GM08714 (cell line): ENCODE data around the gene SALL1.

Experiments used
- H3K4me3 ChIP-seq: fragments of 200-500 bp; sonication (Bioruptor generic); 2 replicates; pipeline ENCODE4 v1.5.1; 2014; ENCODE audit warnings: mild to moderate bottlenecking, low read length, inconsistent platforms
- ZNF274 ChIP-seq: IDR thresholded peaks from 2 replicates; pipeline ENCODE4 v1.6.1; 2012; ENCODE audit warnings: mild to moderate bottlenecking, low read depth, low read length

Gene SALL1

DNA sequence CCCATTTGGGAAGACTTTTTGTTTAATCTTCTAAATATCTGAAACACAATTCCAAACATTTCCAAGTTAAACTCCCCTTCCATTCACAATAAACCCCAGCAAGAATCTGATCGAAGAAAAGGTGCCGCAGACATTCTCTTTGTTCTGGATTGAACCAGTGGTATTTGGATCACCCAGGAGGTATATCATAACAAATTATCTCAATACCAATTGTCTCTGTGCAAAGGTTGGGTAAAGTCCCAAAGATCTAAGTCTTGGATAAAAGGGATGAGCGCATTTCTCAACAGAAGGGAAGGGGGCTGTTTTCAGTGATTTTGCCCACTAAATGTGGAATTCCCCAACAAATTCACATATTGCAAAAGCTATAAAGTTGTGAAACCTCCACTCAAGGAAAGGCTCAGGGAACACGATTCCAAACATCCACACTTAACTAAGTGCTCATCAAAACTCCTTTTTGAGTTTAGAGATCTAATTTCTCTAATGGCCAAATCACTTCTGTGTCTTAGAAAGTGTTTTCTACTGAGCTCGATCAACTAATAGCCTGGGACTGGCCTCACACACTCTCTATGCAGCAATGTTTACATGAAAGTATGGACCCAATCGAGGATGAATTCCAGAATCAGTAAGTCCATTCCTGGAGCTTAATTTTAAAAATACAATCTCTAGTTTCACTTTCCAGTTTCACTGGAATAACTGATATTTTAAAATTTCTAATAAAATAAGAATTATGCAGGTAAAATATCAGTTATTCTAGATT lies 30.9 kb downstream of the SALL1 start:
- TF ChIP-seq ZNF274: no peak
- no peak overlapping the region for H3K4me3 ChIP-seq

DNA sequence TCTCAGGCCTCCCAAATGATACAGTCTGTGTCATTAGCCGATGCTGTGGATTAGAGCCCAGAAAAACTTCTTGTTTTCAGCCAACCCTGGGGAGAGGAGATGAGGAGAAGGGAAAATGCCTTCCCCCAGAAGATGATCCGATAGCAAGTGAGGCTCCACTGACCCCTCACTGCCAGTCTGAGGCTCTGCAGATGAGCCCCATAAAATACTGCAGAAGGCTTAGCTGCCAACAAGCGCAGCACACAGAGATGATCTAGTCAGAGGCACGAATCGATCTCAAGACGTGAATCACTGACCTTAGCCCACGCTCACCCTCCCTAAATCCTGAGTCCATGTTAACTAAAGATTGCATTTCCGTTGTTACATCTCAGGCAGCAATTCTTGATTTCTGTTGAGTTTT lies 31.5 kb downstream of the SALL1 start:
- no peak for TF ChIP-seq ZNF274
- no peak overlapping the region for H3K4me3 ChIP-seq

DNA sequence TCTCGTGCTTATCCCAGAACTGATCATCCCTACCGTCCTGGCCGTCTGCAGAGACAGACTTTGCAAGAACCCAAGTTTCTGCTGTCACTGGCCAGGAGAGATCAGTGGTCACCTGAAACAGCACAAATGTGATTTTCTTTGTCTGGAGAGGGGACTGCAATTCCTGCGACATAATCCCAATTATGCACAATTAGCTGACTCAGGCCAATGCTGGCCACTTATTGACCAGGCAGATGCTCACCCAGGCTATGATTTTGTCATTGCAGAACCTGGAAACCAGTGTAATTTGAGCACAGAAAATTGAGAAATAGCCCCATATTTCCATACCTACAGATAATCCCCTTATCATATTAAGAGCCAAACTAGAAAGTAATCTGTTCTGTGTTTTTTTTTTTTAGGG lies 34.7 kb downstream of the SALL1 start:
- no peak for TF ChIP-seq ZNF274
- H3K4me3 ChIP-seq: no peak overlapping the region

DNA sequence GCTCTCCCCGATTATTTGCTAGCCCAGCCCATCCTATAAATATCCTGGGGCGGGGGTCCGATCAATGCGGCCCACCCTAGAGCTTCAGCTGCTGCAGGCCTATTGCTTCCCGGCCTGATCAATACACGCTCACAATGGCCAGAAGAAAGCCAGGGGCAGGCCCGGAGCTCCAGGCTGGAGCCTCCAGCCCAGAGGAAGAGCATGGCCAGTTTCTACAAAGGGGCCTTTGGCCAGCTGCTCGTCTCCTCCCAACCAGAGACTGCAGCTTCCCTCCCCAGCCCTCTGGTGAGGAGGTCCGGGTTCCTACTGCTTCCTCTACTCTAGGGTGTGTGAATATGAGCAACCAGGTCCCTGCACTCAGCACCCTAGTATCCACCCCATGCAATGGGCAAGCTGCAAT lies 36.7 kb downstream of the SALL1 start:
- no peak for TF ChIP-seq ZNF274
- H3K4me3 ChIP-seq: no peak overlapping the region

DNA sequence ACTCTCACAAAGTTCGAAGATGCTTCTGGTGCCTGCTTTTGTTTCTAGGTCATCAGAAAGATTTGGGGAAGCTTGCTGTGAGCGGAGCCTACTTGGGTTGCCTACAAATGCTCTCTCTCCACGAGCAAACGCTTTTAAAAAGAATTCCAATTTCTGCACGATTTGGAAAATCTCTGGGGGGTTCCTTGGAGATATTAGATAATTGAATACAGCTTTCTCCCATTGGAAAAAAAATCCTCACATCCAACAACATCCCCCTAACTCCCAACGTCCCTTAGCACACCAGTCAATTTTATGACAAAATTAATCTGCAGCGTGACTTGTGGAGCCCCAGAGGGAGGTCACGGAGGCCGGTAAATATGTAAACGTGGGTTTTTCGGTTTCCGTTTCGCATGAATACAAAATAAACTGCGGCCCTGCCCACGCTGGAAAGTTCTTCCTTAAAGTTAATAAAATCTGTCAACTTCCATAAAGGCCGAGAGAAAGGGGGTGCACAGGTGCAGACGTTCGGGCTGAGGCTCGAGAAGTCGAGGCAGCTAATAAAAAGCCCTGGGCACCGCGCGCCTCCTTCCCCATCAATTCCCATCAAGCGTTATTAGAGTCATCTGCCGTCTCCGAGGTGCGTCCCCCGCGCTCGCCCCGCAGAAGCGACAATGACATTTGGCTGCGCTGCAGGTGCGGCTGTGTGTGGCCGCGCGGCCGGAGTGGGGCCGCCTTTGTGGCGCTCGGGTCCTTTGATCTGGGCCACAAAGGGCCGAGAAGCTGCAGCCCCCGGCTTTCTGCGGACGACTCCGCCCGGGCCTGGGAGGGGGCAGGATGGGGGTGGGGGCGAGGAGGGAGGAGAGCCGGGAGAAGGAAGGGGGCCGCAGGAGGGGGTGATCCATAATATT lies 37.6 kb downstream of the SALL1 start:
- H3K4me3 ChIP-seq: peak overlapping the region; percentile 2; the same call in 1 of the 2 replicates
- TF ChIP-seq ZNF274: no peak

DNA sequence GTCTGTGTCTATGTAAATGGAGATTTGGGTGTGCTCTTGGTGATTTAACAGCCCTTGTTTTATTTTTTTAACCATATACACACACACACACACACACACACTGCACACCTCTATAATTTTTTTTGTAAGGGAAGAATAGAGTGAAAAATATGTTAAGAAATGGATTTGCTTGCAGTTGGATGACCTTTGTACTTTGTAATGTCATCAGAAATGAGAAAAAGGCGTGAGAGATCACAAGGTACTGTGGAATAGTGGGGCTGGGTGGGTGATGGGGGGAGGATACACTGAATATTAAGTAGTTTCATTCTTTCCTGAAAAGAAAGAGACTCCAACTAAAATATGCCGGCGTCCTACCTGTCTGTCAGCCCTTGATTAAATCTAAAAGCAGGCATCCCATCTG lies 38.7 kb downstream of the SALL1 start:
- no peak for TF ChIP-seq ZNF274
- H3K4me3 ChIP-seq: no peak overlapping the region

DNA sequence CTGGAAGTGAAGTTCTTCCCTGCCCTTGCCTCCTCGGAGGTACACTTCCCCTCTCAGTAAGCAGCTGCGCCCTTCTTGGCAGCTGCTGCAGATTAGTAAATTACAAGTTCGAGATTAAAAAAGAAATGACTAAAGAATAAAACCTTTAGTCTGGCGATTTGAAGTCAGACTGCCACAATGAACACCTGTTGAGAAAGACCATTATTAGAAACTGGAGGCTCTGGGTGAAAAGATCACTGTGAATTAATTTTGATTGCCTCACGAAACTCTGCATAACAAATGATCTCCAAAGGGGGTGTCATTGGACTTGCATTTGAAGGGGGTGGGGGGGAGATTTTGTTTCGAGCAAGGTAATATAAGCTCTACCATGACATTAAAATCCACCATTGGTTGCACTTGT lies 39.3 kb downstream of the SALL1 start:
- no peak for TF ChIP-seq ZNF274
- H3K4me3 ChIP-seq: no peak overlapping the region

DNA sequence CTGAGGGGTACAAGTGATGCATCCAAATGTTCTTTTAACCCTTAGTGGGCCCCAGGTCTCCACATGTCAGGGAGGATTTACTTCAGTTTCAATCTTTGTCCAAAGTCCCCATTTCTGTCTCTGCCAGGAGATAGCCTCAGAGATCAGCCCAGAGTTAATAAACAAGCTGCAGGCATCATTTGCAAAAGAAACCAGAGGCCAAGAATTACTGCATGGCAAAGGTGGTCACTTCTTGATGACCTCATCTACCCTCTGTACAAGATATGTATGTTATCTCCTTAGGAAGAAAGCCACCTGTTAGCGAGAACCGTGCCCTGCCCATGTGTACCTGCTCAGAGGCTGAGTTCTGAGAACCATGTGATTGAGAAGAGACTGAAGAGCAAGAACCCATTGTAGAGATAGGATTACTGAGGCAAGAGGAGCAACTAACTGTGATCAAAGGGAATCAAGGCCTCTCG lies 40.3 kb downstream of the SALL1 start:
- no peak for TF ChIP-seq ZNF274

DNA sequence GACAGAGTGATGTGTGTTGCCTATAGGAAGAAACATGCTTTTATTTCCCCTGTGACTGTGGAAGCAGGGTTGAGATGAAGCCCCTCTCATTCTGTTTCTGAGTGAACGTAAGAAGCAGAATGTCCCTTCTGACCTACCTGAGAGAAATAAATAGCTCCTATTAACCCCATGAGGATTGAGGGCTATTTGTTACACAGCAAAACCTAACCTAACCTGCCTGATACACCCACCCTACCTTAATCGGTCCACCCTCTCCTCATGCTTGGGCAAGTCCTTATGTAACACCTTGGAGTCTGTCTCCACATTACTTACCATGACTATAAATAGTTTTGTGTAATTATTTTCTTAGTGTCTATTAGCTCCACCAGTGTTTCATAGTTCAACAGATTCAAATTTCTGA lies 41.9 kb downstream of the SALL1 start:
- no peak overlapping the region for H3K4me3 ChIP-seq
- TF ChIP-seq ZNF274: no peak

More for the DNA sequence above, 40.3 kb downstream of the SALL1 start:
- H3K4me3 ChIP-seq: no peak overlapping the region

DNA sequence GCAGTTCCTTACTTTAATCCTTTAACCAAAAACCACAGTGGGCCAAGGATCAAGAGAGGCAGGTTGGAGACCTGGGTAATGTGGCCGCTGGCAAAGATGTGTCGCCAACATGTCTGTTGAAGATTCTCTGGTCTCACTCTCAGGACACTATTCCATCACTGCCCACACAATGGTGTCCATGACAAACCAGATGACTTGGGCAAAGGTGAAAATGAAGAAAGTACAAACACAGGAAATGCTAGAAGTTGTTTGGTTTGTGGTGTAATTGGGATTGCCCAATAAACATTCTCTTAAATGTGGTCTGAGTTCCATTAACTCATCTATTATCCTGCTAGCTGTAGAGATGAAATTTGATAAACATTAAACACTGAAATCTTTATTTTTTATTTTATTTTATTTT lies 43.3 kb downstream of the SALL1 start:
- TF ChIP-seq ZNF274: no peak
- H3K4me3 ChIP-seq: no peak overlapping the region

DNA sequence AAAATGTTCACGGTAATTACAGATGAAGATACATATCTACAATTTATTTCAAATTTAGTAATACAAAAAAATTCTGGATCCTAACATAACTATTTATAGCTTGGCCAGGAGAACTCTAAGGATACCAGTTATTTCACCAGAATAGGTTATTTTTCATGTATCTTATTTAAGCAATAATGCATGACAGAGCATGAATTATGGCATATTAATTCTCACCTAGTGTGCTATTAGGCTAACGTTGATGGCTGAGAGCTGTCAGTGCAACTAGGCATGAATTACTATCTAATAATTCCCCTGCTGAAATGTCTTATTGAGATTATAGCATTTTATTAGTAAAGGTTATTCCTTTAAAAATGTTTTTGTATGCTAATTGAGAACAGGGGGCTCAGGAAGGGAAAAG lies 44.5 kb downstream of the SALL1 start:
- TF ChIP-seq ZNF274: no peak
- no peak overlapping the region for H3K4me3 ChIP-seq

DNA sequence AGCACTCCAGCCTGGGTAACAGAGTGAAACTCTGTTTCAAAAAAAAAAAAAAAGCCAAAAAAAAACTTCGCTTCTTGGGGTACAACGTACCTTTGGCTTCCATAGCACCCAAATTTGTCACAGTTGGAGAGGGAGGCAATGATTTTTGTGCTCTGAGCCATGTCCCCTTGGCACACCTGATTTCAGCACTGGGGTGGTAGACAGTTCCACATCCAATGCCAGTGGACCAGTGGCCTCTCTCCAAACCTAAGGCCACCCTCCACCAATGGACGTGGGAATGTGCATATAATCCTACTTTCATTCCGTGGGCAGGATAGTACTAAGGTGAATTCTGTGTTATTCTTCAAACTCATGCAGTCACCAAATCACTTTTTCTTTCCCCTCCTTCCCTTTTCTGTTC lies 47.5 kb downstream of the SALL1 start:
- TF ChIP-seq ZNF274: no peak
- no peak overlapping the region for H3K4me3 ChIP-seq

DNA sequence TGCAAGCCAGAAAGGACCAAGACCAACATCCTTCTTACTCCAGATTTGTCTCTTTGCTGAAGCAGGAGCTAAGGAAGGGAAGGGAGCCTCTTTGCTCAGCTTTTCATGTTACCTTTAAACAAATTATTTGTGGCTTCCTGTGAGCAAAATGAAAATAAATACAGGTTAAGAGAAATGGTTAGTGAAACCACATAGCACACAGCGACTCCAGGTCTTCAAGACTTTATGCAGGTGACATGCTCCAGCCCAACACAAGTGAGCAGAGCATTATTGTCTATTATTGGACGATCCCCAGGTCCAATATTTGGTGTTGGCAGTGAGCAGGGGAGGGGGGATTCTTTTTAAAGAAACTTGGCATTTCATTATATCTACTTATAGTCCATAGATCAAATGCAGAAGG lies 53.3 kb downstream of the SALL1 start:
- no peak for TF ChIP-seq ZNF274
- H3K4me3 ChIP-seq: no peak overlapping the region

DNA sequence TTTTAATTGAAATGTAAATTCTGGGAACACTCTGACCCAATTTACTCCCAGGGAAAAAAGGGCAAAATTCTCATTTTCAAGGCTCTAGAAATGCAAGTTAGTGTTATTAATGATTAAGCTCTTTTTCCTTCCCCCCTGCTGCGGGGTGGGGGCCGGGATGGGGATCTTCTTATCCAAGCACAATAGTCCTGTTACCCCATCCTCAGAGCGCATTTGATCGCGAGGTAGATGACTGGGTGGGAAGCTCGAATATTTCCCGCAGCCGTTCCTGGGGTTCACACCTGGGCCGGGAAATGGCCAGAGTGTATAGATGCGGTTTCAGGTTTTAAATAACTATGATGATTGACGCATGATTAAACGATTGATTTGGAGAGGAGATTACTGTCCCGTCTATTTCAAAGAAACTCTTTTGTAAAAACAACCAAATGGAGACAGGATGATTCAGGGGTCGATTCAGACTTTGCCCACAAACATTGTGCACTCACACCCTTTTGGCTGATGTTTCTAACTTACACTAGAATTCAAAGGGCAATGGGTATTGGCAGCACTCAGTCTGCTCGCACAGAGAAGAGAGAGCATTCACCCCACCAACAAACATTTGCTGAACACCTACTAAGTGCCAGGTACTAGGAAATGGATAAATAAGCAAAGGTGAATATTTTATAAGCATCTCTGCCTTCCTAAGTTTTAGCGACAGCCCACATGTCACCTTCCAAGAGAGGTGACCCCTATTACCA lies 55.0 kb downstream of the SALL1 start:
- no peak for TF ChIP-seq ZNF274
- H3K4me3 ChIP-seq: no peak overlapping the region
